Hepatocyte (in vitro differentiated cells): ENCODE data around the gene KIF5A. TPM values are rescaled to one million over a fixed set of nuclear protein-coding genes. Genes with fewer than 3 reads are reported as not detected.

Experiments
- DNase-seq: peaks from one replicate; pipeline ENCODE4 v3.0.0-alpha.2; 2016; ENCODE audit warnings: low spot score
- H2AFZ ChIP-seq: fragments of 200-600 bp; sonication (generic); 2 replicates; pipeline ENCODE4 v1.6.0; 2016; ENCODE audit warnings: antibody characterized with exemption, mild to moderate bottlenecking
- H3K27ac ChIP-seq: fragments of 200-600 bp; sonication (generic); 2 replicates; pipeline ENCODE4 v1.5.1; 2016; ENCODE audit warnings: mild to moderate bottlenecking
- H3K27me3 ChIP-seq: fragments of 200-600 bp; sonication (generic); 2 replicates; pipeline ENCODE4 v1.6.1; 2016
- H3K36me3 ChIP-seq: fragments of 200-600 bp; sonication (generic); replicated peaks from 2 replicates; pipeline ENCODE4 v1.5.1; 2016; ENCODE audit warnings: low read depth; ENCODE audit not compliant: insufficient read depth
- H3K4me1 ChIP-seq: fragments of 200-600 bp; sonication (generic); 2 replicates; pipeline ENCODE4 v1.5.1; 2016; ENCODE audit warnings: mild to moderate bottlenecking, moderate library complexity; ENCODE audit not compliant: insufficient read depth
- H3K4me2 ChIP-seq: fragments of 200-600 bp; sonication (generic); 2 replicates; pipeline ENCODE4 v1.6.0; 2016
- H3K4me3 ChIP-seq: fragments of 200-600 bp; sonication (generic); 2 replicates; pipeline ENCODE4 v1.5.1; 2016; ENCODE audit warnings: mild to moderate bottlenecking
- H3K79me2 ChIP-seq: fragments of 200-600 bp; sonication (generic); 2 replicates; pipeline ENCODE4 v1.6.0; 2017; ENCODE audit warnings: mild to moderate bottlenecking
- H3K9me2 ChIP-seq: fragments of 200-600 bp; sonication (generic); replicated peaks from 2 replicates; pipeline ENCODE4 v1.6.0; 2017; ENCODE audit warnings: mild to moderate bottlenecking; ENCODE audit not compliant: insufficient read depth
- H3K9me3 ChIP-seq: fragments of 200-600 bp; sonication (generic); 2 replicates; pipeline ENCODE4 v1.5.1; 2016; ENCODE audit warnings: low read depth, mild to moderate bottlenecking
- H4K20me1 ChIP-seq: fragments of 200-600 bp; sonication (generic); 2 replicates; pipeline ENCODE4 v1.6.0; 2016; ENCODE audit warnings: mild to moderate bottlenecking; ENCODE audit not compliant: insufficient read depth, poor library complexity, severe bottlenecking
- EZH2 ChIP-seq: fragments of 200-600 bp; sonication (generic); IDR thresholded peaks from 2 replicates; pipeline ENCODE4 v1.6.1; 2016; ENCODE audit warnings: antibody characterized with exemption, mild to moderate bottlenecking, borderline replicate concordance
- EZH2phosphoT487 ChIP-seq: fragments of 200-600 bp; sonication (generic); IDR thresholded peaks from one replicate; pipeline ENCODE4 v1.6.1; 2018; ENCODE audit warnings: antibody characterized with exemption, mild to moderate bottlenecking, low read depth, moderate library complexity; ENCODE audit not compliant: unreplicated experiment, severe bottlenecking
- WGBS: methylation state at CpG from one replicate; pipeline ENCODE4 v1.1.6; 2016; ENCODE audit warnings: low lambda C conversion rate; ENCODE audit errors: missing lambda C conversion rate; 5-methylcytosine and 5-hydroxymethylcytosine counted together
- polyA plus RNA-seq: library from polyadenylated mRNA; unstranded; fragments of >200 nt; fragmentation: Nextera tagmentation; extraction: Ambion mirVana; gene quantifications from 2 replicates; pipeline ENCODE4 v1.2.1, GENCODE V29; 2016
- total RNA-seq: library from RNA; depleted of rRNA; stranded (reverse); fragments of >200 nt; gene quantifications from 2 replicates; pipeline ENCODE4 v1.2.3, GENCODE V29; 2014
- TF ChIP-seq, protein P1 (sequence below): fragments of 200-600 bp; sonication (generic); IDR thresholded peaks from 2 replicates; pipeline ENCODE4 v1.5.1; 2016; ENCODE audit warnings: antibody characterized with exemption, mild to moderate bottlenecking; ENCODE audit not compliant: poor library complexity

Gene KIF5A
- total and polyA plus RNA-seq, 2 experiments from 2014 or later, result 0.03 to 0.18 TPM

DNA sequence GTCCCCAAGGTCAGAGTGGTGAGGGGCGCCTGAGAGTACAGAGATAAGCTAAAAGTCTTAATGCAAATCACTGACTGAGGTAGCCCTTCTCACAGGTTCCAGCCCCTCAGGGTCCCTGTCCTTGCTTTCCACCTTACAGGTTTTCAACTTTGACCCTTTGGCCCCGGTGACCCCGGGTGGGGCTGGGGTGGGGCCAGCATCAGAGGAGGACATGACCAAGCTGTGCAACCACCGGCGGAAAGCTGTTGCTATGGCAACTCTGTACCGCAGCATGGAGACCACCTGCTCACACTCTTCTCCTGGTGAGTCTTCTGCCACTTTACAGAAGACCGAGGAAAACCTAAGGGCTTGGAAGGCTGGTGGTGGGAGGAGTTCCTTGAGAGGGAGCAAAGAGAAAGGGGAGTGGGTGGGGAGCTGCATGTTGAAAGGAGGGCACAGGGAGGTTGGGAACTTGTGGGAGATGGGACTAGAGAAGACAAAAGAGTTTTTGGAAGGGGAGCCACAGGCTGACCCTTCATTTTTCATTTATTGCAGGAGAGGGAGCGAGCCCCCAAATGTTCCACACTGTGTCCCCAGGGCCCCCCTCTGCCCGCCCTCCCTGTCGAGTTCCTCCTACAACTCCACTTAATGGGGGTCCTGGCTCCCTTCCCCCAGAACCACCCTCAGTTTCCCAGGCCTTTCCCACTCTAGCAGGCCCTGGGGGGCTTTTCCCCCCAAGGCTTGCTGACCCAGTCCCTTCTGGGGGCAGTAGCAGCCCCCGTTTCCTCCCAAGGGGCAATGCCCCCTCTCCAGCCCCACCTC, 24.8 kb upstream of the KIF5A start:
- Histone ChIP-seq H3K79me2 (peaks cover 47% of the 10 kb centered on the region), H3K4me1 (peaks cover 29% of the 10 kb centered on the region), H2AFZ (no peak overlapping the region), H3K27ac (peak overlapping the region; percentile 99), H3K4me3 (no peak overlapping the region), H4K20me1 (peaks cover 33% of the 10 kb centered on the region), H3K36me3 (no peaks in the 10 kb centered on the region), H3K9me2 (no peaks in the 10 kb centered on the region), H3K27me3 (no peaks in the 10 kb centered on the region), H3K9me3 (no peaks in the 10 kb centered on the region), H3K4me2 (peak overlapping the region; percentile 89)
- DNase-seq, result no peak
- no peak for TF ChIP-seq EZH2phosphoT487
- TF ChIP-seq, protein P1, sequence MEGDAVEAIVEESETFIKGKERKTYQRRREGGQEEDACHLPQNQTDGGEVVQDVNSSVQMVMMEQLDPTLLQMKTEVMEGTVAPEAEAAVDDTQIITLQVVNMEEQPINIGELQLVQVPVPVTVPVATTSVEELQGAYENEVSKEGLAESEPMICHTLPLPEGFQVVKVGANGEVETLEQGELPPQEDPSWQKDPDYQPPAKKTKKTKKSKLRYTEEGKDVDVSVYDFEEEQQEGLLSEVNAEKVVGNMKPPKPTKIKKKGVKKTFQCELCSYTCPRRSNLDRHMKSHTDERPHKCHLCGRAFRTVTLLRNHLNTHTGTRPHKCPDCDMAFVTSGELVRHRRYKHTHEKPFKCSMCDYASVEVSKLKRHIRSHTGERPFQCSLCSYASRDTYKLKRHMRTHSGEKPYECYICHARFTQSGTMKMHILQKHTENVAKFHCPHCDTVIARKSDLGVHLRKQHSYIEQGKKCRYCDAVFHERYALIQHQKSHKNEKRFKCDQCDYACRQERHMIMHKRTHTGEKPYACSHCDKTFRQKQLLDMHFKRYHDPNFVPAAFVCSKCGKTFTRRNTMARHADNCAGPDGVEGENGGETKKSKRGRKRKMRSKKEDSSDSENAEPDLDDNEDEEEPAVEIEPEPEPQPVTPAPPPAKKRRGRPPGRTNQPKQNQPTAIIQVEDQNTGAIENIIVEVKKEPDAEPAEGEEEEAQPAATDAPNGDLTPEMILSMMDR, result no peak
- TF ChIP-seq EZH2, result no peak
- WGBS, result 77% methylated on average over 8 of the region's 11 CpGs

- peaks cover 33% of the 10 kb centered on the region for H4K20me1 ChIP-seq
- 93% methylated on average over 13 of the region's 16 CpGs for WGBS
- H3K79me2 ChIP-seq, result peaks cover 45% of the 10 kb centered on the region
- TF ChIP-seq EZH2 (no peak), EZH2phosphoT487 (no peak)
- TF ChIP-seq, protein P1, result no peak
- H3K27ac ChIP-seq, result no peak overlapping the region
- H2AFZ ChIP-seq, result no peak overlapping the region
- no peaks in the 10 kb centered on the region for H3K27me3 ChIP-seq
- H3K4me2 ChIP-seq, result peak overlapping the region; percentile 89
- no peaks in the 10 kb centered on the region for H3K36me3 ChIP-seq
- peaks cover 29% of the 10 kb centered on the region for H3K4me1 ChIP-seq
- DNase-seq, result no peak
- no peak overlapping the region for H3K4me3 ChIP-seq
- H3K9me3 ChIP-seq, result no peaks in the 10 kb centered on the region
- no peaks in the 10 kb centered on the region for H3K9me2 ChIP-seq
These were observed 24.0 kb upstream of the KIF5A start for GRCh38 chr12:57525615-57526383.

DNA sequence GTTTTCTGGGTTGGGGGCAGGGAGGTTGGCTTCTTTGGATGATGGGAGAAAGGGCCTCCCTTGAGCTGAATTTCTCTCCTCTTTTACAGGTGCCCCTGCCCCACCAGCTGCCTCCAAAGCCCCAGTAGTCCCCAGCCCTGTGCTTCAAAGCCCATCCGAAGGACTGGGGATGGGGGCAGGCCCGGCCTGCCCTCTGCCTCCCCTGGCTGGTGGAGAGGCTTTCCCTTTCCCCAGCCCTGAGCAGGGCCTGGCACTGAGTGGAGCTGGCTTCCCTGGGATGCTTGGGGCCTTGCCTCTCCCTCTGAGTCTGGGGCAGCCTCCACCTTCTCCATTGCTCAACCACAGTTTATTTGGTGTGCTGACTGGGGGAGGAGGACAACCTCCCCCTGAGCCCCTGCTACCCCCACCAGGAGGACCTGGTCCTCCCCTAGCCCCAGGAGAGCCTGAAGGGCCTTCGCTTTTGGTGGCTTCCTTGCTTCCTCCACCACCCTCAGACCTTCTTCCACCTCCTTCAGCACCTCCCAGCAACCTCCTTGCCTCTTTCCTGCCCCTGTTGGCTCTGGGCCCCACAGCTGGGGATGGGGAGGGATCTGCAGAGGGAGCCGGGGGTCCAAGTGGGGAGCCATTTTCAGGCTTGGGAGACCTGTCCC, 23.2 kb upstream of the KIF5A start:
- Histone ChIP-seq H3K4me3 (no peak overlapping the region), H3K36me3 (no peaks in the 10 kb centered on the region), H3K27me3 (no peaks in the 10 kb centered on the region), H3K27ac (no peak overlapping the region), H3K9me3 (no peaks in the 10 kb centered on the region), H3K4me2 (no peak overlapping the region), H3K4me1 (peaks cover 22% of the 10 kb centered on the region), H3K9me2 (no peaks in the 10 kb centered on the region), H4K20me1 (peaks cover 33% of the 10 kb centered on the region), H3K79me2 (peaks cover 45% of the 10 kb centered on the region), H2AFZ (no peak overlapping the region)
- WGBS, result 94% methylated on average over 3 of the region's 4 CpGs
- TF ChIP-seq EZH2, result no peak
- no peak for DNase-seq
